Measurements from ENCODE around the gene TCF7L1. TPM values are rescaled to one million over a fixed set of nuclear protein-coding genes. Genes with fewer than 3 reads are reported as not detected.

TCF7L1 gene, protein sequence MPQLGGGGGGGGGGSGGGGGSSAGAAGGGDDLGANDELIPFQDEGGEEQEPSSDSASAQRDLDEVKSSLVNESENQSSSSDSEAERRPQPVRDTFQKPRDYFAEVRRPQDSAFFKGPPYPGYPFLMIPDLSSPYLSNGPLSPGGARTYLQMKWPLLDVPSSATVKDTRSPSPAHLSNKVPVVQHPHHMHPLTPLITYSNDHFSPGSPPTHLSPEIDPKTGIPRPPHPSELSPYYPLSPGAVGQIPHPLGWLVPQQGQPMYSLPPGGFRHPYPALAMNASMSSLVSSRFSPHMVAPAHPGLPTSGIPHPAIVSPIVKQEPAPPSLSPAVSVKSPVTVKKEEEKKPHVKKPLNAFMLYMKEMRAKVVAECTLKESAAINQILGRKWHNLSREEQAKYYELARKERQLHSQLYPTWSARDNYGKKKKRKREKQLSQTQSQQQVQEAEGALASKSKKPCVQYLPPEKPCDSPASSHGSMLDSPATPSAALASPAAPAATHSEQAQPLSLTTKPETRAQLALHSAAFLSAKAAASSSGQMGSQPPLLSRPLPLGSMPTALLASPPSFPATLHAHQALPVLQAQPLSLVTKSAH
- 4.9 and 5.8 TPM in 2 replicates for total RNA-seq

DNA sequence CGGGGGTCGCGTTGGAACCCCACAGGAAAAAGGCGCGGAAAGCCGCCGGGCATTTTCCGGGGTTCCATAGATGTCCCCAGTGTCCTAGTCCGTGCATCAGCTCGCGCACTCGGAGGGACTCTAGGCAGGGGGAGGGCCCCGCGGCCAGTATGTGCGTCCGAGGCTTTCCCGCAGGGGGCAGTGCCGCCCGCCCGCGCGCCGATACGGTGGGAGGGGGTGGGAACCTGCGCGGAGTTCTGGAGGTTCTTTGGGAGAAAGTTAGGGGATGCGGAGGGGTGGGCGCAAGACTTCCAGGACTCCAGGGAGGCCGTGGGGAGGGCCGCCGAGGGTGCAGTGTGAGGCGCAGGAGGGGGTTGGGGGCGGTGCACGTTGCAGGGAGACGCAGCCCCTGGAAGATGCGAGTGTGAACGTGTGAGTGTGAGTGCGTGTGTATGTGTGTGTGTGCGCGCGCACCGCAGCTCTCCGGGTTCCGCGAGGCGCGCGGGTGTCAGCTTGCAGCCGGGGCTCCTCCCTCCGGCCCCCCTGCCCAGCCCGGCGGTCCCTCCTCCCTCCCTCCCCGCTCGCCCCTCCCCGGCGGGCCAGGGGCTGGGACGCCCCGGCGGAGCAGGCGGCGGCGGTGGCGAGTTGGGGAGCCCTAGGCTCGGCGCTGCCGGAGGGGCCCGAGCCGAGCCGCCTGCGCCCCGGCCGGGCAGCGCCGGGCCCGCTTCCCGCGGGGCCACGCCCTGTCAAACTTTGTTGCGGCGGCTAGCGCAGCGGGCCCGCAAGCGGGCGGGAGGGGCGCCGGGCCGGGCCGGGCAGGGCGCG, at the start of gene TCF7L1:
TSS of gene TCF7L1 (plus strand) at position 559 of the 804 bp plus-strand sequence. CDS start 293 bp downstream, outside the sequence.

DNA sequence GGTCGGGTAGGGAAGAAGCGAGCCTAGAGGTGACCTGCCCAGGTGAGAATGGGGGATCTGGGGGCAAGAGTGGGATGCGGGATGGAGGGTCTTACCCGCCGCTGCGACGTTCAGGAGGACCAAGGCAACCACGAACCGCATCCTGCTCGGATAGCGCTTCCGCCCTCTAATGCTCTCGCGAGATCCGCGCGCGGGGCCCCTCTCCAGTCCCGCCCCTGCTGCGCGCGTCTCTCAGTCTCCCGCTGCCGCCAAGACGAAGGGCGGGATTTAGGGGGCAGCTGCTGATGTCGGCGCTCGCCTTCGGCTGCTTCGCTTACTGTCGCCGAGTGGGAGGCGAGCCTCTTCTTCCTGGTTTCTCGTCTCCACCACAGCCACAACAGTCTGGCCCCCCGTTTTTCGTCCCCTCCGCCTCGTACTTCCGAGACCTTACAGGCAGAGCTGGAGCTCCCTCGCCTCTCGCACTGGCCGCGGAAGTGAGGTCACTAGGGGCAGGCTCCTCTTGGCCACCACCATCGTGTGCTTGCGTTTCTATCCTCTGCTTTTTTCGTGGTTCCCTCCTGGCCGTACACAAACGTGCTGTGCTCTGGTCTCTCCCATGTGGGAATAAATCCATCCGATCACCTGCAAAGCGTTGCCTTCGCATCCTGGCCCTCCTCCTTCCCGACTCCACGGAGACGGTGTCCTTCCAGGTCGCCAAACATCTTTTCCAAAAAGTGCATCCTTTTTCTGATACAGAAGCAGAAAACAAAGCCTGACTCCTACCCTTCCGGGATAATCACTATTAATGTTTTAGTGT, 194.8 kb downstream of the TCF7L1 start, which contains the start of gene TGOLN2:
TSS of gene TGOLN2 (minus strand) at position 168 of the 796 bp plus-strand sequence. CDS start at position 141, 27 bp downstream.

DNA sequence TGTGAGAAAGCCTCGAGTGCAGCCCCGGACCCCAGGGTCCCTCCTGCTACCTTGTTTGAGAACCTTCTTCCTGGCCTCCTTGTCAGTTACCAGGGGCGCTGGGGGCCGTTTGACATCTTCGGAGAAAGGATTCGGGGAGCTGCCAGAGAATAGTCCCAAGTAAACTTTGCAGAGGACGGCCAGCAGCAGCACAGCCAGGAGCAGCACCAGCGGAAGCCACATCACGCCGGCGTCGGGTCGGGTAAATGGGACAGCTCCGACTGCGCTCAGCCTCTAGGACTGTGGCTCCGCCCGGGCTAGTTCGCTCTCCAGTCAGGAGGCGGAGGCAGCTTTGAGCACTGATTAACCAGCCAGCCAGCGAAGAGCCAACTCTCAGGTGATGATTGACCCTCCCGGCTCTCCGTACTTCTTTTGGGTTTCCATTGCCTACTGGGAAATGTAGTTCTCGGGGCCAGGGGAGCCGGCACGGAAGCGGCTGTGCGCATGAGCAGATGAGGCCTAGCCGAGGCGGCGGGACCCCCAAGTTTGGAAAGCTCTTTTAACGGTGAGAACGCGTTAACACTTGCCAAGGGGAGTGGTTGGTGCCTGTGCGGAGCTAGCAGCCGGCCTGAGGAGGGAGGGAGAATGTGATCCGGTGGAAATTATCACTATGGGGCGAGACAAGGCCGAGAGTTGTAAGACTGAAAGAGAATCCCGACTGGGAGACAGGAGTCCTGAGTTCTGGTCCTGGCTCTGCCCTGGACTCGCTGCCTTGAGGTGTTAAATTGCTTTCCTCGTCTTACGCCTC, 221.3 kb downstream of the TCF7L1 start, which contains the start of the genes ELMOD3 and RETSAT:
TSS of gene ELMOD3 (plus strand) at position 484 of the 787 bp plus-strand sequence. CDS start 2,430 bp downstream, outside the sequence.
TSS of gene RETSAT (minus strand) at position 243 of the 787 bp plus-strand sequence. CDS start at position 222, 21 bp downstream.

Other genes with a start within 250 kb of the TCF7L1 start
- gene TMSB10, start 227.7 kb upstream of the TCF7L1 start, total RNA-seq = 11,437 and 16,079 TPM in 2 replicates
- gene KCMF1, start 162.2 kb upstream of the TCF7L1 start, total RNA-seq = 53.7 and 66.2 TPM in 2 replicates
- gene TGOLN2, start 194.6 kb downstream of the TCF7L1 start, total RNA-seq = 28.0 and 36.9 TPM in 2 replicates
- 51.7 and 52.9 TPM in 2 replicates for gene RETSAT, start 221.1 kb downstream of the TCF7L1 start, total RNA-seq
- 11.4 and 13.3 TPM in 2 replicates for gene ELMOD3, start 221.4 kb downstream of the TCF7L1 start, total RNA-seq